NCI-H1417 (cell line): ENCODE measurements around the gene RTN3.
"Not testable (repeated sequence)": the region's sequence is repeated elsewhere in the genome, so short reads cannot be mapped to it uniquely, and the experiment has no call there.

ENCODE experiments used
- DNase-seq, 3 experiments: peaks; one replicate each; lab custom pipeline; 2025; lab: John Stamatoyannopoulos, UW

The RTN3 gene

GRCh38 chr11:63681321-63682065, at the start of gene RTN3:
Gene RTN3, plus strand, starts transcription at chr11:63681500. Its CDS starts 137 bp downstream, at chr11:63681637.
- peak; percentile 98 to 99 (median 99) for DNase-seq

GRCh38 chr11:63635762-63636465, 45.4 kb upstream of the RTN3 start:
- DNase-seq = peak; percentile 18 to 65 (median 63)

DNA sequence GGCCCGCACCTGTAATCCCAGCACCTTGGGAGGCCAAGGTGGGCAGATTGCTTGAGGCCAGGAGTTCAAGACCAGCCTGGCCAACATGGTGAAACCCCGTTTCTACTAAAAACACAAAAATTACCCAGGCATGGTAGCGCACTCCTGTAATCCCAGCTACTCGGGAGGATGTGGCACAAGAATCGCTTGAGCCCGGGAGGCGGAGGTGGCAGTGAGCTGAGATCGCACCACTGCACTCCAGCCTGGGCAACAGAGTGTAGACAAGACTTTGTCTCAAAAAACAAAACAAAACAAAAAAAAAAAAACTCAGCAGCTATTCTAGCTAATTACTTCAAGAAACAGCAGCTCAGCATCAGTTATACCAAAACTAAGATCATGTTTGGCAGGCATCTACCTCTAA, 42.9 kb upstream of the RTN3 start:
- DNase-seq = not testable (repeated sequence)

DNA sequence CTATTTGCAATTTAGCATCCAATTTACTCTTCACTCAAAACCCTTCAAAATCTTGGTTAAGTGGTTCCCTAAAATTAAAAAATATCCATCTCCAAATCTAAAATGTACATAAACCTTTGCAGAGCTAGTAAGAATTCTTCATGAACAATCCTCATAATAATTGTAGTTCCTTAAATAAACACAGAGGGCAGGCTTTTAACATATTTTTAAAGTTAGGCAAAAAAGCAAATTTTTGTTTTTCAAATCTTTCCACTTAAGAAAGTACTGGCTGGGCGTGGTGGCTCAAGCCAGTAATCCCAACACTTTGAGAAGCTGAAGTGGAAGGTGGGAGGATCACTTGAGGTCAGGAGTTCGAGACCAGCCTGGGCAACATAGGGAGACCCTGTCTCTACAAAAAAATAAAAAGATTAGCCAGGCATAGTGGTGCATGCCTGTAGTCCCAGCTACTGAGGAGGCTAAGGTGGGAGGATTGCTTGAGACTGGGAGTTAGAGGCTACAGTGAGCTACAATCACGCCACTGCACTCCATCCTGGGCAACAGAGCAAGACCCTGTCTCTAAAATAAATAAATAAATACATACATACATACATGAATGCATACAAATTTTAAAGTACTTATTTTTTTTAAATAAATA, 42.0 kb upstream of the RTN3 start:
- peak in 1 of 3 experiments; percentile 5 for DNase-seq

DNA sequence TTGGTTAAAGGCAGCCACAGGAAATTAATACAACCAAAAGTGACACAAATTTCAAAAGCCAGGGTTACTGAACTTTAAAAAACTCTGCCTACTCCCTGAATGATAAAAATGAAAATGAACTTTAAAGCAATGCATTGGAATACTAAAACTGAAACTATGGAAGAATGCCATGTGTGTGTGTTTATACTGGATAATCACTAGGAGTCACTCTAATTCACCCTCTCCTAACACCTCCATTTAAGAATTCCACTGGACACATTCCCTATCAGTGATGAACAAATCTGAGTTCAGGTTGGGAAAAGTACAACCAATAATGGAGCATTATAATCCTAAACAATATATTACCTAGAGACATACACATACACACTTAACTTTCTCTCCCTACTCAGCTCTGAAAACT, 39.6 kb upstream of the RTN3 start:
- no peak for DNase-seq

- no peak for DNase-seq
These were observed 38.1 kb upstream of the RTN3 start for GRCh38 chr11:63643205-63643604.

GRCh38 chr11:63652671-63653070, 28.6 kb upstream of the RTN3 start:
- no peak for DNase-seq

GRCh38 chr11:63660972-63661371, 20.3 kb upstream of the RTN3 start:
- no peak for DNase-seq

- no peak for DNase-seq
These were observed 17.5 kb upstream of the RTN3 start for GRCh38 chr11:63663809-63664208.

DNA sequence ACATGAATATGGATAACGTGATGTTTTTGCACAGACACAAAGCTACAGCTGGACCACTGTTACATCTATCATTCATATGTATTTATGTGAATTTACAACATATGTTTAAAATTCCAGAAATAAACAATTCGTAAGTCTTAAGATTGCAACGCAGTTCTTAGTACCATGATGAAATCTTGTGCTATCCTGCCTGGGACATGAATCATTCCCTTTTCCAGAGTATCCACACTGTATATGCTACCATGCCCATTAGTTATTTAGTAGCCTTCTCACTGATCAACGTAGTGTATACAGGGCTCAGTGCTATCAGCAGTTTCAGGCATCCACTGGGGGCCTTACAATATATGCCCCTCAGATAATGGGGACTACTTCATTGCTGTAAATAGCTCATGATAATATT, 14.4 kb upstream of the RTN3 start:
- no peak for DNase-seq

GRCh38 chr11:63667995-63668795, 13.1 kb upstream of the RTN3 start:
- no peak for DNase-seq

- no peak for DNase-seq
These were observed 11.2 kb upstream of the RTN3 start for GRCh38 chr11:63670096-63670432.

DNA sequence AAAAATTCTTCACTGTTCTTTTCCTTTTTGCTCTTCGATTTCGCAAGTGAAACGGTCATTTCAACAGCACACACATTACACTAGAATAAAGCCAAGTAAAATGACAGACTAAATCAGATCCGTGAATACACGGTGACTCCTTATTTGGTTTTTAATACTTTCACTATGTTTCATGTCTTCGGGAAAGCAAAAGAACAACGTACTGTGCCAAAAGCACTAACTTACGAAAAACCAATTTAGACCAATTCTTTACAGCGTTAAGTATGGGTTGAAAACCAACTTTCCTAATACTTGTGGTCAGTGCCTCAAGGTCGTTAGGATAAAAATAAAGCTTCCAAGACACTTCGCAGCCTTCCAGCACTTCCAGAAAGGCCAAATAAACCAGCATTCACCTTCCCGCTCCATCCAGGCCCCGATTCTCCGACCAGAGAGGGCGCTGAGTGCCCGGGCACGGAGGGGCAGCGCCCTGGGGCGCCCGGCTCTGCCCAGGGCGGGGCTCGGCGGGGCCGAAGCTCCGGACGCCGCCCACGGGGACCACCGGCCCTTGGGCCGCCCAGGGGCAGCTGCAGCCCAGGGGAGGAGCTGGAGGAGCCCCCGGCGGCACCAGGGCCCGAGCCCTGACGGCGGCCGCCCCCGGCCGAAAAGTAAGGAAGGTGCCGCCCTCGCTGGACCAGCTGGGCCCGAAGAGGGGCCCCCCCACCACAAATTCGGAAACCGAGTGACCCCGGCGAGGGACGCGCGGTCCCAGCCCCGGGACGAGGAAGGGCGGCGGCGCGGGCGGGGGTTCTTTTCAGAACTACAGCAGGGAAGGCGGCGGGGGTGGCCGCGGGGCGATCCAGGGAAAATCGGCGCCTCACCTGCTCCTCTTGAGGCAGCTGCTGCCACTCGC, 10.6 kb upstream of the RTN3 start:
- DNase-seq = peak; percentile 49 to 89 (median 86)

GRCh38 chr11:63671322-63672155, 9.8 kb upstream of the RTN3 start, which contains the start of gene ATL3:
Gene ATL3, minus strand, starts transcription at chr11:63671376. Its CDS starts 41 bp downstream, at chr11:63671335.
- DNase-seq = peak; percentile 93 to 100 (median 99)

DNA sequence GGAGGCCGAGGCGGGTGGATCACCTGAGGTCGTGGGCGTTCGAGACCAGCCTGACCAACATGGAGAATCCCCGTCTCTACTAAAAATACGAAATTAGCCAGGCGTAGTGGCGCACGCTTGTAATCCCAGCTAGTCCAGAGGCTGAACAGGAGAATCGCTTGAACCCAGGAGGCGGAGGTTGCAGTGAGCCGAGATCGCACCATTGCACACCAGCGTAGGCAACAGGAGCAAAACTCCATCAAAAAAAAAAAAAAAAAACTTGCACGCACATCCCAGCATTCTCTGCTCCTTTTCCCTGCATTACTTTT, 9.2 kb upstream of the RTN3 start:
- no peak for DNase-seq

DNA sequence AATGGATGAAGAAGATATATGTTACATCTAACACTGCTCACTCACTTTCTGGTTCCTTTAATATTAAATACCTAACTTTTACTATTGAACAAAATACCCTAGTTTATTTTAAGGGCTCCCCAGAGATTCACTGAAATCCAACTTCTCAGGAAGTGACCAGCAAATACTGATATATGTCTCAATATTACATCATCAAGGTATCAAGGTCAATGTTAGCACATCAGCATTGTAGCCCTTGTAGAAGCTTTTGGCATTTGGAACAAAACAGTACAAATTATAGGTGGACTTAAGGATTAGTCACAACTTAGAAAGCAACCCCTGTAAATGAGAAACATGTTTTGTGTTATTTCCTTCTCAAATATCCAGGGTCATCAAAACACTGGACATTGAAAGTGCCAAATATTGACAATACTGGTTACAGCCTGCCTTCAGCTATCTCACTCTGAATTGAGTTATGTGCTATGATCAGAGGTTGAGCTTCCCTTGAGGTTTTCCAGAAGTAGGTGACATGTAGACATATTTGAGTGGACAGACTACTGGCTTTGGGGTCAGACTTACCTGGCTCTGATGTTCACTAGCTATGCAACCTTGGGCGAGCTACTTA, 8.3 kb upstream of the RTN3 start:
- no peak for DNase-seq

GRCh38 chr11:63673579-63673978, 7.7 kb upstream of the RTN3 start:
- no peak for DNase-seq

- DNase-seq = peak in 1 of 3 experiments; percentile 64
These were observed 423 bp upstream of the RTN3 start for GRCh38 chr11:63680834-63681320.
